SK-N-MC (cell line): Measurements from ENCODE around the gene NCKAP5.

Experiments used
- DNase-seq: peaks from one replicate; pipeline ENCODE4 v3.0.0-alpha.2; 2011; ENCODE audit warnings: low read depth, low spot score
- H3K27ac ChIP-seq: fragments of 200-600 bp; sonication (generic); 2 replicates; pipeline ENCODE4 v1.5.1; 2016; ENCODE audit warnings: mixed run types
- H3K36me3 ChIP-seq: fragments of 200-600 bp; sonication (generic); 2 replicates; pipeline ENCODE4 v1.6.1; 2017; ENCODE audit warnings: antibody characterized with exemption, low read length, mixed read lengths; ENCODE audit not compliant: insufficient read depth
- H3K4me3 ChIP-seq: fragments of 200-600 bp; sonication (generic); 2 replicates; pipeline ENCODE4 v1.5.1; 2016
- H3K9ac ChIP-seq: fragments of 200-600 bp; sonication (generic); 2 replicates; pipeline ENCODE4 v1.8.0; 2017; ENCODE audit warnings: mixed run types, mixed read lengths; ENCODE audit not compliant: insufficient read length
- H3K9me3 ChIP-seq: fragments of 200-600 bp; sonication (generic); 2 replicates; pipeline ENCODE4 v1.6.1; 2017; ENCODE audit warnings: low read depth, mild to moderate bottlenecking, antibody characterized with exemption, low read length, moderate library complexity, mixed read lengths
- EZH2 ChIP-seq: fragments of 200-600 bp; sonication (generic); IDR thresholded peaks from one replicate; pipeline ENCODE4 v1.6.1; 2017; ENCODE audit warnings: antibody characterized with exemption
- FOXP2 ChIP-seq: optimal IDR thresholded peaks from 2 replicates; pipeline ENCODE3; 2011; ENCODE audit warnings: mild to moderate bottlenecking, moderate library complexity; ENCODE audit not compliant: insufficient read depth; ENCODE audit errors: extremely low read length, control extremely low read depth
- POLR2AphosphoS5 ChIP-seq: IDR thresholded peaks from 2 replicates; pipeline ENCODE4 v1.6.1; 2012; ENCODE audit warnings: mild to moderate bottlenecking, low read depth, low read length, borderline replicate concordance

Gene NCKAP5

GRCh38 chr2:132740081-132740720, 828.1 kb downstream of the NCKAP5 start:
- no peak for DNase-seq
- H3K9me3 ChIP-seq = no peaks in the 10 kb centered on the region
- TF ChIP-seq POLR2AphosphoS5 (no peak), FOXP2 (no peak), EZH2 (no peak)
- no peak overlapping the region for H3K9ac ChIP-seq
- H3K36me3 ChIP-seq = no peaks in the 10 kb centered on the region
- no peak overlapping the region for H3K27ac ChIP-seq
- no peak overlapping the region for H3K4me3 ChIP-seq

GRCh38 chr2:132738223-132738622, 830.0 kb downstream of the NCKAP5 start:
- TF ChIP-seq EZH2 (no peak), POLR2AphosphoS5 (no peak), FOXP2 (no peak)
- Histone ChIP-seq H3K36me3 (no peaks in the 10 kb centered on the region), H3K9ac (no peak overlapping the region), H3K9me3 (no peaks in the 10 kb centered on the region), H3K27ac (no peak overlapping the region), H3K4me3 (no peak overlapping the region)
- no peak for DNase-seq

- no peak for DNase-seq
- Histone ChIP-seq H3K9me3 (no peaks in the 10 kb centered on the region), H3K27ac (no peak overlapping the region), H3K9ac (no peak overlapping the region), H3K36me3 (no peaks in the 10 kb centered on the region; the same call in 1 of the 2 replicates), H3K4me3 (no peak overlapping the region)
- TF ChIP-seq FOXP2 = no peak
- no peak for TF ChIP-seq POLR2AphosphoS5
- no peak for TF ChIP-seq EZH2
Observed at GRCh38 chr2:132736059-132736458, 832.2 kb downstream of the NCKAP5 start.

GRCh38 chr2:132734961-132735360, 833.3 kb downstream of the NCKAP5 start:
- no peak overlapping the region for H3K4me3 ChIP-seq
- no peak for TF ChIP-seq POLR2AphosphoS5
- no peak for TF ChIP-seq EZH2
- TF ChIP-seq FOXP2 = no peak
- H3K27ac ChIP-seq = no peak overlapping the region
- H3K36me3 ChIP-seq = no peaks in the 10 kb centered on the region; the same call in 1 of the 2 replicates
- no peak for DNase-seq
- no peak overlapping the region for H3K9ac ChIP-seq
- no peaks in the 10 kb centered on the region for H3K9me3 ChIP-seq

- H3K4me3 ChIP-seq = no peak overlapping the region
- H3K9ac ChIP-seq = no peak overlapping the region
- TF ChIP-seq EZH2 (no peak), POLR2AphosphoS5 (no peak), FOXP2 (no peak)
- DNase-seq = no peak
- H3K9me3 ChIP-seq = no peaks in the 10 kb centered on the region
- no peaks in the 10 kb centered on the region; the same call in 1 of the 2 replicates for H3K36me3 ChIP-seq
- no peak overlapping the region for H3K27ac ChIP-seq
Observed at GRCh38 chr2:132733094-132733493, 835.2 kb downstream of the NCKAP5 start.

- Histone ChIP-seq H3K4me3 (no peak overlapping the region), H3K9me3 (no peaks in the 10 kb centered on the region), H3K27ac (no peak overlapping the region), H3K9ac (no peak overlapping the region), H3K36me3 (no peaks in the 10 kb centered on the region; the same call in 1 of the 2 replicates)
- DNase-seq = no peak
- no peak for TF ChIP-seq EZH2
- no peak for TF ChIP-seq FOXP2
- no peak for TF ChIP-seq POLR2AphosphoS5
Observed at GRCh38 chr2:132732694-132733093, 835.6 kb downstream of the NCKAP5 start.

GRCh38 chr2:132731441-132731840, 836.8 kb downstream of the NCKAP5 start:
- Histone ChIP-seq H3K4me3 (no peak overlapping the region), H3K9ac (no peak overlapping the region), H3K27ac (no peak overlapping the region), H3K36me3 (no peaks in the 10 kb centered on the region; the same call in 1 of the 2 replicates), H3K9me3 (no peaks in the 10 kb centered on the region)
- TF ChIP-seq EZH2 (no peak), POLR2AphosphoS5 (no peak), FOXP2 (no peak)
- no peak for DNase-seq

- no peak for DNase-seq
- Histone ChIP-seq H3K27ac (no peak overlapping the region), H3K36me3 (no peaks in the 10 kb centered on the region; the same call in 1 of the 2 replicates), H3K4me3 (no peak overlapping the region), H3K9ac (no peak overlapping the region), H3K9me3 (no peaks in the 10 kb centered on the region)
- TF ChIP-seq POLR2AphosphoS5 (no peak), EZH2 (no peak), FOXP2 (no peak)
Observed at GRCh38 chr2:132730611-132731010, 837.7 kb downstream of the NCKAP5 start.

GRCh38 chr2:132729522-132729921, 838.7 kb downstream of the NCKAP5 start:
- Histone ChIP-seq H3K9me3 (no peaks in the 10 kb centered on the region), H3K36me3 (no peaks in the 10 kb centered on the region; the same call in 1 of the 2 replicates), H3K9ac (no peak overlapping the region), H3K27ac (no peak overlapping the region), H3K4me3 (no peak overlapping the region)
- no peak for TF ChIP-seq FOXP2
- TF ChIP-seq EZH2 = no peak
- no peak for TF ChIP-seq POLR2AphosphoS5
- no peak for DNase-seq
